Activated CD4-positive, alpha-beta T cell treated with anti-CD3 and anti-CD28 coated beads, Interleukin-2, amount 50 U/mL, for 24 hours (primary cell): ENCODE measurements around the gene ENKD1.
A peak's percentile ranks its signal among the peaks of the same experiment; 100 is the strongest.
"Not testable (repeated sequence)": the region's sequence is repeated elsewhere in the genome, so short reads cannot be mapped to it uniquely, and the experiment has no call there.

Source experiments
- DNase-seq, 2 donors: peaks; one replicate each; pipeline ENCODE4 v3.0.0-alpha.2; 2020; ENCODE audit warnings: low read depth in 1 of 2, low spot score in 1 of 2

The ENKD1 gene

GRCh38 chr16:67666559-67667452, at the start of gene ENKD1, which contains the start of gene C16orf86:
ENKD1 (minus strand) TSS chr16:67666750; CDS start chr16:67666442, 308 bp downstream.
C16orf86 (plus strand) TSS chr16:67666814; CDS start chr16:67666971, 157 bp downstream.
- DNase-seq, result peak; percentile 57 to 75

- DNase-seq, result no peak
These were observed 49.5 kb upstream of the ENKD1 start for GRCh38 chr16:67716097-67716496.

- DNase-seq, result no peak
These were observed 48.0 kb upstream of the ENKD1 start for GRCh38 chr16:67714522-67714921.

- no peak for DNase-seq
These were observed 47.2 kb upstream of the ENKD1 start for GRCh38 chr16:67713647-67714273.

GRCh38 chr16:67710607-67711006, 44.1 kb upstream of the ENKD1 start:
- no peak for DNase-seq

- no peak for DNase-seq
These were observed 42.5 kb upstream of the ENKD1 start for GRCh38 chr16:67709050-67709449.

- no peak for DNase-seq
These were observed 41.8 kb upstream of the ENKD1 start for GRCh38 chr16:67708368-67708771.

GRCh38 chr16:67707790-67708189, 41.2 kb upstream of the ENKD1 start:
- DNase-seq, result no peak

- DNase-seq, result no peak
These were observed 40.7 kb upstream of the ENKD1 start for GRCh38 chr16:67707210-67707609.

- no peak for DNase-seq
These were observed 37.6 kb upstream of the ENKD1 start for GRCh38 chr16:67704110-67704509.

GRCh38 chr16:67703626-67704025, 37.1 kb upstream of the ENKD1 start:
- peak in 1 of 2 donors; percentile 1 for DNase-seq

- DNase-seq, result no peak
These were observed 35.6 kb upstream of the ENKD1 start for GRCh38 chr16:67702130-67702529.

- DNase-seq, result no peak
These were observed 34.9 kb upstream of the ENKD1 start for GRCh38 chr16:67701420-67701819.

- DNase-seq, result no peak
These were observed 32.7 kb upstream of the ENKD1 start for GRCh38 chr16:67699265-67699664.

- DNase-seq, result no peak
These were observed 31.1 kb upstream of the ENKD1 start for GRCh38 chr16:67697422-67698185.

- no peak for DNase-seq
These were observed 28.1 kb upstream of the ENKD1 start for GRCh38 chr16:67694611-67695010.

GRCh38 chr16:67693517-67694285, 27.2 kb upstream of the ENKD1 start:
- DNase-seq, result not testable (repeated sequence)

- no peak for DNase-seq
These were observed 19.0 kb upstream of the ENKD1 start for GRCh38 chr16:67685388-67686112.

- DNase-seq, result no peak
These were observed 17.2 kb upstream of the ENKD1 start for GRCh38 chr16:67683767-67684166.
